Gastroesophageal sphincter (tissue), 3 donors: ENCODE data around the gene PRR12.

Source experiments
- CTCF ChIP-seq, 4 experiments: fragments of 200-600 bp in 2 of 4; fragments of 450-650 bp in 2 of 4; sonication (generic) in 1 of 4; IDR thresholded peaks; one replicate each; pipeline ENCODE4 v1.5.1; 2017 to 2019; ENCODE audit warnings: antibody characterized with exemption in 4 of 4, mild to moderate bottlenecking in 2 of 4, moderate library complexity in 2 of 4
- POLR2A ChIP-seq, 2 donors: fragments of 450-650 bp; IDR thresholded peaks; one replicate each; pipeline ENCODE4 v1.6.1; 2017; ENCODE audit warnings: antibody characterized with exemption in 2 of 2, mild to moderate bottlenecking in 2 of 2, moderate library complexity in 1 of 2
- POLR2AphosphoS5 ChIP-seq: sonication (generic); formaldehyde crosslinking; IDR thresholded peaks from one replicate; pipeline ENCODE4 v1.6.1; 2017; ENCODE audit warnings: antibody characterized with exemption

GRCh38 chr19:49556412-49557398 lies 34.3 kb upstream of the PRR12 start:
- TF ChIP-seq CTCF (IDR thresholded peaks at IDR 0.05) (no peak), POLR2A (IDR thresholded peaks at IDR 0.05) (no peak), POLR2AphosphoS5 (no peak)
